Activated T-helper 1 cell treated with anti-CD3 and anti-CD28 coated beads, Interleukin-2, amount 50 U/mL, for 16 hours (primary cell): Measurements from ENCODE around the gene INO80.
A peak's percentile ranks its signal among the peaks of the same experiment; 100 is the strongest.

Experiments used
- DNase-seq, 2 donors: peaks; one replicate each; pipeline ENCODE4 v3.0.0-alpha.2; 2020; ENCODE audit warnings: low read depth in 1 of 2, low spot score in 1 of 2

INO80 gene

GRCh38 chr15:40949756-40950207, 166.3 kb downstream of the INO80 start:
- DNase-seq = no peak

GRCh38 chr15:40948706-40949473, 167.2 kb downstream of the INO80 start:
- DNase-seq = no peak

GRCh38 chr15:40944510-40945296, 171.4 kb downstream of the INO80 start:
- DNase-seq = no peak

GRCh38 chr15:40943764-40944365, 172.2 kb downstream of the INO80 start:
- no peak for DNase-seq

- DNase-seq = no peak
These were observed 173.2 kb downstream of the INO80 start for GRCh38 chr15:40942878-40943277.

- no peak for DNase-seq
These were observed 173.7 kb downstream of the INO80 start for GRCh38 chr15:40942337-40942854.

- peak; percentile 30 to 54 for DNase-seq
These were observed 174.3 kb downstream of the INO80 start for GRCh38 chr15:40941528-40942336.

GRCh38 chr15:40941068-40941527, 175.0 kb downstream of the INO80 start:
- no peak for DNase-seq

GRCh38 chr15:40940296-40940801, 175.7 kb downstream of the INO80 start:
- no peak for DNase-seq

- DNase-seq = no peak
These were observed 177.6 kb downstream of the INO80 start for GRCh38 chr15:40938536-40938870.

GRCh38 chr15:40937762-40938535, 178.1 kb downstream of the INO80 start:
- no peak for DNase-seq

- no peak for DNase-seq
These were observed 179.1 kb downstream of the INO80 start for GRCh38 chr15:40936709-40937666.

GRCh38 chr15:40936234-40936708, 179.8 kb downstream of the INO80 start:
- no peak for DNase-seq

GRCh38 chr15:40934457-40934856, 181.6 kb downstream of the INO80 start:
- DNase-seq = no peak

- DNase-seq = no peak
These were observed 182.6 kb downstream of the INO80 start for GRCh38 chr15:40933517-40933902.

- no peak for DNase-seq
These were observed 183.2 kb downstream of the INO80 start for GRCh38 chr15:40932649-40933516.

GRCh38 chr15:40932156-40932555, 183.9 kb downstream of the INO80 start:
- no peak for DNase-seq
